ENCODE data around the gene GUCY1A2.

The GUCY1A2 gene

GRCh38 chr11:106765469-106766258, 252.6 kb downstream of the GUCY1A2 start:
- FAIRE-seq, result no peak
- TF ChIP-seq POLR2AphosphoS5 (IDR thresholded peaks at IDR 0.05; ENCODE audit: low read depth, low read length) (no peak), TAF1 (IDR thresholded peaks at IDR 0.05; ENCODE audit: borderline replicate concordance, low read depth, low read length) (no peak), POLR2A (IDR thresholded peaks at IDR 0.05; ENCODE audit: low read depth, low read length) (no peak)
- no peak for DNase-seq (ENCODE audit: insufficient read length)

DNA sequence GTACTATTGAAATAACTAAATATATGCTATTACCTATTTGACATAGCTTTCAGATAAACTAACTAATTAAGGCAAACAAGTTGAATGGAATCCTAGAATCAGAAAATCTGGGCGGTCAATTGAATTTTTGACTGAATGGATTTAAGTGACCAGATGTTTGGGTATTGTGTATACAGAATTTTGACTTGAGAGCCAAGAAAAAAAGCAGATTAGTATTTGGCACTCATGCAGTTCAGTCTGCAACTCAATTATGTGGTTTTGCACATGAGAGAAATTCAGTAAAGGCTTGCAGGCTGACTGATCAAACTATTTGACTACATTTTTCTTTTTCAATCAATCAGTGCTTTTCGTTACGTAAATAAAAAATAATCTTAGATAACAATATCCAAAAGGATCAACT, 254.8 kb downstream of the GUCY1A2 start:
- FAIRE-seq, result no peak
- no peak for DNase-seq (ENCODE audit: insufficient read length)

GRCh38 chr11:106761745-106762144, 256.5 kb downstream of the GUCY1A2 start:
- no peak for TF ChIP-seq TAF1 (IDR thresholded peaks at IDR 0.05; ENCODE audit: borderline replicate concordance, low read depth, low read length)
- no peak for TF ChIP-seq POLR2AphosphoS5 (IDR thresholded peaks at IDR 0.05; ENCODE audit: low read depth, low read length)
- no peak for TF ChIP-seq POLR2A (IDR thresholded peaks at IDR 0.05; ENCODE audit: low read depth, low read length)
- FAIRE-seq (no peak), DNase-seq (ENCODE audit: insufficient read length) (no peak)

More for the DNA sequence above, 254.8 kb downstream of the GUCY1A2 start:
- TF ChIP-seq TAF1 (IDR thresholded peaks at IDR 0.05; ENCODE audit: borderline replicate concordance, low read depth, low read length) (no peak), POLR2A (IDR thresholded peaks at IDR 0.05; ENCODE audit: low read depth, low read length) (no peak), POLR2AphosphoS5 (IDR thresholded peaks at IDR 0.05; ENCODE audit: low read depth, low read length) (no peak)

DNA sequence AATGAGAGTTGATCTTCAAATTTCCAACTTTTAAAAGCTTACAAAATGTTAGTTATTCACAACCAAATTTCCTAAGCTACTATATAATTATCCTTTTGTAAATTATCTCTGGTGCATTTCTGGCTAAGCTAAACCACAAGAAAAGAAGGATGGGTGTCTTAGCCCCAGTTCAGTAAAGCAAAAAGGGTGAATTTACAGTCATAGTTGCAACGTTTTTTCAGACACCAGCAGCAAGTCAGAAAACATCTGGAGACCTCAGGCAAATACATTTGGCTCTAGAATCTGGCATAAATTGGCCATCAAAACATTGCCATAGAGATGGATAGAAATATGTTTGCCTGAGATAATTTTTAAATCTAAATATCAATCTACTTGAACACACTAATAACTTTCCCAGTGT, 257.0 kb downstream of the GUCY1A2 start:
- no peak for FAIRE-seq

DNA sequence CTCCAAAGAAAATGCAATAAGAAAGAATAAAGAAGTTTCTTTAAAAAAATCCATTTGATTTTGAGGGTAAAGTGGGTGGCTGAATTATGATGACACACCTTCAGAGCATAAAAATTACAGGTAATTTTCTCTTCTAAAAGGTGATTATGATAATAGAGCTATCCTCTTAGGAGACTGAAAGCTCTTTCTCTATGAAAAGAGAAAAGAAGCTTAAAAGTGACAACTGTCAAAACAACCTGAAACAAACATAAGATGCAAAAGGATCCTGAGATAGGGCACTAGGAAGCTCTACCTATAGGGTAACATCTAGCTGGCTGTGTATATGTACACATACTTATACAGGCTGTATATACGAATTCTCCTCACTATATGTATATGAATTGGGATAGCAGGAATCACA, 270.2 kb downstream of the GUCY1A2 start:
- FAIRE-seq, result no peak
- no peak for TF ChIP-seq POLR2A (IDR thresholded peaks at IDR 0.05; ENCODE audit: low read depth, low read length)
- no peak for TF ChIP-seq POLR2AphosphoS5 (IDR thresholded peaks at IDR 0.05; ENCODE audit: low read depth, low read length)
- no peak for TF ChIP-seq TAF1 (IDR thresholded peaks at IDR 0.05; ENCODE audit: borderline replicate concordance, low read depth, low read length)
- DNase-seq (ENCODE audit: insufficient read length), result no peak

More for the DNA sequence above, 257.0 kb downstream of the GUCY1A2 start:
- TF ChIP-seq POLR2A (IDR thresholded peaks at IDR 0.05; ENCODE audit: low read depth, low read length), result no peak
- TF ChIP-seq POLR2AphosphoS5 (IDR thresholded peaks at IDR 0.05; ENCODE audit: low read depth, low read length), result no peak
- TF ChIP-seq TAF1 (IDR thresholded peaks at IDR 0.05; ENCODE audit: borderline replicate concordance, low read depth, low read length), result no peak
- no peak for DNase-seq (ENCODE audit: insufficient read length)

DNA sequence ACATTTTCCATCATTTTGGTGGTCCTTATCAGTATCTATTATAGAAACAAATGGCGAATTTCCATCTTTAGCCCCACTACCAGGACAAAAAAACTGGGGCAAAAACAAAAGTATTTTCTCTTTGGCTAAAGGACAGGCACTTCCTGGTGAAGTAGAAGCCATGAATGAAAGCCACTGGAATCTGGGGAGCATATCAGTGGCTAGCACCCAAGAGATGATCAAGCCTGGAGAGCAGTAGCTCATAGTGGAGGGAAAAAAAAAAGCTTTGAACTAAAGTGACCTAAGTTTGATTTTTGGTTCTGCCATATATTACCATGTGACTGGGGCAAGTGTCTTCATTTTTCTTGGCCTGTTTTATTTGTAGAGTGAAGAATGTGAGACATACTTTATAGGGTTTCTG, 272.3 kb downstream of the GUCY1A2 start:
- TF ChIP-seq TAF1 (IDR thresholded peaks at IDR 0.05; ENCODE audit: borderline replicate concordance, low read depth, low read length) (no peak), POLR2AphosphoS5 (IDR thresholded peaks at IDR 0.05; ENCODE audit: low read depth, low read length) (no peak)
- FAIRE-seq (no peak), DNase-seq (ENCODE audit: insufficient read length) (no peak)

GRCh38 chr11:106733635-106734034, 284.6 kb downstream of the GUCY1A2 start:
- DNase-seq (ENCODE audit: insufficient read length), result no peak
- FAIRE-seq, result no peak
- TF ChIP-seq TAF1 (IDR thresholded peaks at IDR 0.05; ENCODE audit: borderline replicate concordance, low read depth, low read length) (no peak), POLR2A (IDR thresholded peaks at IDR 0.05; ENCODE audit: low read depth, low read length) (no peak), POLR2AphosphoS5 (IDR thresholded peaks at IDR 0.05; ENCODE audit: low read depth, low read length) (no peak)

- TF ChIP-seq POLR2A (IDR thresholded peaks at IDR 0.05; ENCODE audit: low read depth, low read length) (no peak), TAF1 (IDR thresholded peaks at IDR 0.05; ENCODE audit: borderline replicate concordance, low read depth, low read length) (no peak), POLR2AphosphoS5 (IDR thresholded peaks at IDR 0.05; ENCODE audit: low read depth, low read length) (no peak)
- FAIRE-seq (no peak), DNase-seq (ENCODE audit: insufficient read length) (no peak)
Observed at GRCh38 chr11:106728859-106729258, 289.4 kb downstream of the GUCY1A2 start.

- DNase-seq (ENCODE audit: insufficient read length), result no peak
- TF ChIP-seq TAF1 (IDR thresholded peaks at IDR 0.05; ENCODE audit: borderline replicate concordance, low read depth, low read length), result no peak
- TF ChIP-seq POLR2AphosphoS5 (IDR thresholded peaks at IDR 0.05; ENCODE audit: low read depth, low read length), result no peak
- TF ChIP-seq POLR2A (IDR thresholded peaks at IDR 0.05; ENCODE audit: low read depth, low read length), result no peak
- FAIRE-seq, result no peak
Observed at GRCh38 chr11:106728379-106728778, 289.9 kb downstream of the GUCY1A2 start.

- no peak for FAIRE-seq
- TF ChIP-seq TAF1 (IDR thresholded peaks at IDR 0.05; ENCODE audit: borderline replicate concordance, low read depth, low read length), result no peak
- no peak for TF ChIP-seq POLR2A (IDR thresholded peaks at IDR 0.05; ENCODE audit: low read depth, low read length)
- no peak for TF ChIP-seq POLR2AphosphoS5 (IDR thresholded peaks at IDR 0.05; ENCODE audit: low read depth, low read length)
- no peak for DNase-seq (ENCODE audit: insufficient read length)
Observed at GRCh38 chr11:106727256-106727655, 291.0 kb downstream of the GUCY1A2 start.

- FAIRE-seq (no peak), DNase-seq (ENCODE audit: insufficient read length) (no peak)
- TF ChIP-seq TAF1 (IDR thresholded peaks at IDR 0.05; ENCODE audit: borderline replicate concordance, low read depth, low read length) (no peak), POLR2A (IDR thresholded peaks at IDR 0.05; ENCODE audit: low read depth, low read length) (no peak), POLR2AphosphoS5 (IDR thresholded peaks at IDR 0.05; ENCODE audit: low read depth, low read length) (no peak)
Observed at GRCh38 chr11:106724293-106724892, 293.9 kb downstream of the GUCY1A2 start.

DNA sequence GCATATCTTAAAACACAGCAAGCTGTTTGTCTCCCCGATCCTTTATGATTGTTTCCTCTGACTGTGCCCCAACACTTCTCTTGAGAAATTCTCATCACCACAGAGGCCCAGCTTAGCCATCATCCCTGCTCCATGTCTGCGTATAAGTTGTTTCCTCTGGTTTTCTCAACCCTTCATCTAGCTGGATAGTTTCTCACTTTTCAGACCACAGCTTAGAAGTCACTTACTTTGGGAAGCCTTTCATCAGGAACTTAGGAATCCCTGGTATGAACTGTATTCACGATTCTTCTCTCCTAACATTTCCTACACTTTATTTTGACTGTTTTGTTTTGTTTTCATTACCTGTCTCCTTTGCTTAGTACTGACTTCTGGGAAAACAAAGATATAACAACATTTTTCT, 295.2 kb downstream of the GUCY1A2 start:
- TF ChIP-seq POLR2A (IDR thresholded peaks at IDR 0.05; ENCODE audit: low read depth, low read length), result no peak
- TF ChIP-seq POLR2AphosphoS5 (IDR thresholded peaks at IDR 0.05; ENCODE audit: low read depth, low read length), result no peak
- no peak for TF ChIP-seq TAF1 (IDR thresholded peaks at IDR 0.05; ENCODE audit: borderline replicate concordance, low read depth, low read length)
- no peak for FAIRE-seq
- DNase-seq (ENCODE audit: insufficient read length), result no peak
